Right atrium auricular region (tissue), 2 donors: ENCODE measurements around the gene MRPS6. TPM values are rescaled to one million over a fixed set of nuclear protein-coding genes. Genes with fewer than 3 reads are reported as not detected.

ENCODE experiments used
- DNase-seq: peaks from one replicate; pipeline ENCODE4 v3.0.0-alpha.2; 2019; ENCODE audit warnings: low spot score
- H3K27ac ChIP-seq, 2 donors: fragments of 200-600 bp; sonication (generic); 1 replicate in 1 of 2; 2 replicates in 1 of 2; pipeline ENCODE4 v1.5.1; 2016 to 2019
- H3K27me3 ChIP-seq, 2 donors: fragments of 200-600 bp; sonication (generic); one replicate each; pipeline versions ENCODE4 v1.5.1 to v1.6.0; 2017 to 2019
- H3K36me3 ChIP-seq: fragments of 200-600 bp; sonication (generic); one replicate; pipeline ENCODE4 v1.5.1; 2016
- H3K4me1 ChIP-seq, 2 donors: fragments of 200-600 bp; sonication (generic); one replicate each; pipeline versions ENCODE4 v1.5.1 to v1.6.0; 2017 to 2019
- H3K4me3 ChIP-seq, 2 donors: fragments of 200-600 bp; sonication (generic); 1 replicate in 1 of 2; 2 replicates in 1 of 2; pipeline ENCODE4 v1.5.1; 2017 to 2019; ENCODE audit warnings: mild to moderate bottlenecking in 1 of 2, moderate library complexity in 1 of 2
- H3K9me3 ChIP-seq, 2 donors: fragments of 200-600 bp; sonication (generic); one replicate each; pipeline ENCODE4 v1.5.1; 2019
- total RNA-seq, 2 donors: library from RNA; depleted of rRNA; stranded (reverse); fragments of >200 nt; gene quantifications; one replicate each; pipeline ENCODE4 v1.1.0, GENCODE V29; 2016
- TF ChIP-seq, protein P1 (sequence below), 2 donors: fragments of 200-600 bp; sonication (generic); IDR thresholded peaks; one replicate each; pipeline ENCODE4 v1.5.1; 2019; ENCODE audit warnings: antibody characterized with exemption in 2 of 2

MRPS6 gene
- total RNA-seq, 2 donors from 2014 or later: 18.8 to 30.4 TPM

DNA sequence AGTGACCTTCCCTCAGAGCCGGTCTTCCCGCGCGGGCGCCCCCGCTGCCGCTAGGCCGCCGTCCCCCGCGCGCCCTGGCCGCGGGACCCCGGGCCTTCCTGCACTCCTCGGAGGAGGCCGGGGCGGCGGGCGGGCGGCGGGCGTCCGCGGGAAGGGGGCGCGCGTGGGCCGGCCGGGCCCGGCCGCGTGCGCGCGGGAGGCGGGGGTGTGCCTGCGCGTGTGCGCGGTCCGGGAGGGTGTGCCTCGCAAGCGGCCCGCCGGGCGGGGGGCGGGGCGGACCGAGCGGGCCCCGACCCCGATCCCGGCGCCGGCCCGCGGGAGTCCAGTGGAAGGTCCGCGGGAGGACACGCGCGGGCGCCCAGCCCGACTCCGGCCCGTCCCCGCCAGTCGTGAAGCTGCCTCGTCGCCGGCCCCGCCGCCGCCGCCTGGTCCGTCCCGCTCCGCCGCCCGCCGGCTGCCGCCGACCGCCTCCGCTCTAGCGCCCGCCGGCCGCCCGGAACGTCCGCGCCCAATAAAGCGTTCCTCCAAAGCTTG lies 438 bp downstream of the MRPS6 start:
- TF ChIP-seq, protein P1, sequence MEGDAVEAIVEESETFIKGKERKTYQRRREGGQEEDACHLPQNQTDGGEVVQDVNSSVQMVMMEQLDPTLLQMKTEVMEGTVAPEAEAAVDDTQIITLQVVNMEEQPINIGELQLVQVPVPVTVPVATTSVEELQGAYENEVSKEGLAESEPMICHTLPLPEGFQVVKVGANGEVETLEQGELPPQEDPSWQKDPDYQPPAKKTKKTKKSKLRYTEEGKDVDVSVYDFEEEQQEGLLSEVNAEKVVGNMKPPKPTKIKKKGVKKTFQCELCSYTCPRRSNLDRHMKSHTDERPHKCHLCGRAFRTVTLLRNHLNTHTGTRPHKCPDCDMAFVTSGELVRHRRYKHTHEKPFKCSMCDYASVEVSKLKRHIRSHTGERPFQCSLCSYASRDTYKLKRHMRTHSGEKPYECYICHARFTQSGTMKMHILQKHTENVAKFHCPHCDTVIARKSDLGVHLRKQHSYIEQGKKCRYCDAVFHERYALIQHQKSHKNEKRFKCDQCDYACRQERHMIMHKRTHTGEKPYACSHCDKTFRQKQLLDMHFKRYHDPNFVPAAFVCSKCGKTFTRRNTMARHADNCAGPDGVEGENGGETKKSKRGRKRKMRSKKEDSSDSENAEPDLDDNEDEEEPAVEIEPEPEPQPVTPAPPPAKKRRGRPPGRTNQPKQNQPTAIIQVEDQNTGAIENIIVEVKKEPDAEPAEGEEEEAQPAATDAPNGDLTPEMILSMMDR (IDR thresholded peaks at IDR 0.05): no peak
- peaks cover 0 to 45% of the 10 kb centered on the region in 2 donors for H3K4me1 ChIP-seq
- no peak for DNase-seq
- H3K36me3 ChIP-seq: no peaks in the 10 kb centered on the region
- H3K27me3 ChIP-seq: no peaks in the 10 kb centered on the region
- H3K27ac ChIP-seq: peak overlapping the region; percentile 81 to 89
- no peaks in the 10 kb centered on the region for H3K9me3 ChIP-seq
- H3K4me3 ChIP-seq: peak overlapping the region; percentile 75 to 83

GRCh38 chr21:34074283-34075090 lies 1.1 kb downstream of the MRPS6 start:
- no peak for DNase-seq
- Histone ChIP-seq H3K36me3 (no peaks in the 10 kb centered on the region), H3K27me3 (no peaks in the 10 kb centered on the region), H3K9me3 (no peaks in the 10 kb centered on the region), H3K27ac (peak overlapping the region; percentile 42 to 48), H3K4me1 (peaks cover 0 to 45% of the 10 kb centered on the region in 2 donors), H3K4me3 (peak overlapping the region; percentile 75 to 83)
- TF ChIP-seq, protein P1 (IDR thresholded peaks at IDR 0.05): no peak

GRCh38 chr21:34075091-34075425 lies 1.7 kb downstream of the MRPS6 start:
- Histone ChIP-seq H3K27me3 (no peaks in the 10 kb centered on the region), H3K9me3 (no peaks in the 10 kb centered on the region), H3K4me1 (peaks cover 0 to 50% of the 10 kb centered on the region in 2 donors), H3K4me3 (peak overlapping the region; percentile 75 to 83), H3K27ac (no peak overlapping the region), H3K36me3 (no peaks in the 10 kb centered on the region)
- no peak for DNase-seq
- TF ChIP-seq, protein P1 (IDR thresholded peaks at IDR 0.05): no peak

- peaks cover 0 to 56% of the 10 kb centered on the region in 2 donors for H3K4me1 ChIP-seq
- no peaks in the 10 kb centered on the region for H3K9me3 ChIP-seq
- H3K4me3 ChIP-seq: no peak overlapping the region
- H3K36me3 ChIP-seq: no peaks in the 10 kb centered on the region
- DNase-seq: no peak
- no peak overlapping the region for H3K27ac ChIP-seq
- TF ChIP-seq, protein P1 (IDR thresholded peaks at IDR 0.05): no peak
- H3K27me3 ChIP-seq: no peaks in the 10 kb centered on the region
Observed at GRCh38 chr21:34075760-34076660, 2.6 kb downstream of the MRPS6 start.

DNA sequence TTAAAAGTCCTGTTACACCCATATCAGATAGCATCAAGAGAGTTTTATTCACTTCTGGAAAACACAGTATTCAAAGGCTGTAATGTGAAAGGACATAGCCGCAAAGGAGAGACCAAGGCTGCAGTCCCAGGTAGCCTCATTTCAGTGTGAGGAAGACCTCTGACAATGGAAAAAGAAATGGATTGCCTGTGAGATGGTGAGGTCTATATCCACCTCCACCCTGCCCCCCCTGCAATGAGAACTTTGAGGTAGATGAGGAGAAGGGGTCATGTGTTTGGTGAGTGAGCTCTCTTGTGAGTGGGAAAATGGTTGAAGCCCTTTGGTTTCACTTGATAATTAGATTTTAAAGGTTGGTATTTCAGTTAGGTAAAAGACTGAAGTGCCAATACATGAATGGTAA lies 3.5 kb downstream of the MRPS6 start:
- no peaks in the 10 kb centered on the region for H3K9me3 ChIP-seq
- H3K27ac ChIP-seq: no peak overlapping the region
- peaks cover 0 to 56% of the 10 kb centered on the region in 2 donors for H3K4me1 ChIP-seq
- H3K27me3 ChIP-seq: no peaks in the 10 kb centered on the region
- no peak overlapping the region for H3K4me3 ChIP-seq
- no peaks in the 10 kb centered on the region for H3K36me3 ChIP-seq
- no peak for DNase-seq
- TF ChIP-seq, protein P1 (IDR thresholded peaks at IDR 0.05): no peak
